H1 (cell line): Measurements from ENCODE around the gene RAN. TPM values are rescaled to one million over a fixed set of nuclear protein-coding genes. Genes with fewer than 3 reads are reported as not detected.
A peak's percentile ranks its signal among the peaks of the same experiment; 100 is the strongest.

Experiments
- CEBPB ChIP-seq: IDR thresholded peaks from 2 replicates; pipeline ENCODE4 v1.6.1; 2012; ENCODE audit warnings: low read depth, low read length
- CHD7 ChIP-seq: fragments of 300-600 bp; sonication (generic); IDR thresholded peaks from 2 replicates; pipeline ENCODE4 v1.7.1; 2012; ENCODE audit warnings: low read length, moderate library complexity, mild to moderate bottlenecking, inconsistent platforms; ENCODE audit not compliant: insufficient replicate concordance
- CTCF ChIP-seq, 3 experiments: IDR thresholded peaks; 1 replicate in 2 of 3; 2 replicates in 1 of 3; pipeline versions ENCODE4 v1.5.1 to v1.6.1; 2011; ENCODE audit warnings: low read length in 3 of 3, mild to moderate bottlenecking in 3 of 3, inconsistent platforms in 2 of 3, low read depth in 1 of 3, moderate library complexity in 1 of 3; ENCODE audit not compliant: insufficient read depth in 1 of 3; ENCODE audit errors: control extremely low read depth in 1 of 3
- polyA plus RNA-seq, 7 experiments: library from polyadenylated mRNA; depleted of rRNA in 3 of 7; stranded (reverse) in 5 of 7; unstranded in 2 of 7; fragments of >200 nt in 5 of 7; fragments of 200-250 nt in 2 of 7; gene quantifications; 1 replicate in 5 of 7; 2 replicates in 1 of 7; 4 replicates in 1 of 7; pipeline versions ENCODE4 v1.2.1 to v1.2.3, GENCODE V29; 2011 to 2013; ENCODE audit warnings: missing spikeins in 2 of 7, mixed read lengths in 2 of 7
- total RNA-seq: library from RNA; stranded (reverse); fragmentation: NEBNext Ultra II Directional; extraction: Animal tissue kit (Norgen Biotek cat#: 25700); gene quantifications from 2 replicates; pipeline ENCODE4 v1.2.1, GENCODE V29; 2021

Gene RAN
- total and polyA plus RNA-seq, 2 of the 8 experiments (the other 6 are each of a cell fraction or from before 2014, with no cell fraction given) = 2,064 to 2,203 TPM

GRCh38 chr12:130832561-130833209 lies 39.2 kb upstream of the RAN start (continued):
- TF ChIP-seq CHD7 (no peak), CEBPB (peak; percentile 69), CTCF (IDR thresholded peaks at IDR 0.05; ENCODE audit: control extremely low read depth in 1 of 3, insufficient read depth in 1 of 3, low read depth in 1 of 3, low read length in 3 of 3) (no peak)
- TF ChIP-seq, all 59 proteins: peak for 1
